HT-29 (cell line): ENCODE results near the gene KCNC1. TPM values are rescaled to one million over a fixed set of nuclear protein-coding genes. Genes with fewer than 3 reads are reported as not detected.

Experiments used
- DNase-seq: peaks from one replicate; pipeline ENCODE4 v3.0.0-alpha.2; 2015; ENCODE audit warnings: low spot score
- total RNA-seq: library from RNA; depleted of rRNA; stranded (reverse); fragments of >200 nt; shearing (Covaris generic); gene quantifications from 2 replicates; pipeline ENCODE4 v1.2.3, GENCODE V29; 2014

The KCNC1 gene
- total RNA-seq, 1 experiment from 2014 or later: not detected

DNA sequence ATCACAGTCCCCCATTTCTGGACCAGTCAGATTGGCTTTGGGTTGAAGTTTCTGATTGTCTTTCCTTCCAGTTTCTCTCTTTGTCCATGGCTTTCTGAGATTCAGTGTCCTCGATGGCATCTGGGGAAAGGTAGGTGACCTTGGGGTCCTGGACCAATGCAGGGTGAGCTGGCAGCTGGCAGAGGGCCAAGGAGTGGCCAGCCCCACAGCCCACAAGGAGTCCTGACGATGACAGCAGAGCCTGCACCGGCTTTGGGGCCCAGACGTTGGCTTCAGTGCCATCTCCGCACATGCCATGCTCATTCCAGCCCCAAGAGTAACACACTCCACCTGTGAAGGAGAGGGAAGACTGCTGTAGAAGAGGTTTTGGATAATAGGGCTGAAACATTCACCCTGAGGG is 53.5 kb downstream of the KCNC1 start:
- no peak for DNase-seq

GRCh38 chr11:17790453-17790852 is 55.9 kb downstream of the KCNC1 start:
- DNase-seq: no peak

DNA sequence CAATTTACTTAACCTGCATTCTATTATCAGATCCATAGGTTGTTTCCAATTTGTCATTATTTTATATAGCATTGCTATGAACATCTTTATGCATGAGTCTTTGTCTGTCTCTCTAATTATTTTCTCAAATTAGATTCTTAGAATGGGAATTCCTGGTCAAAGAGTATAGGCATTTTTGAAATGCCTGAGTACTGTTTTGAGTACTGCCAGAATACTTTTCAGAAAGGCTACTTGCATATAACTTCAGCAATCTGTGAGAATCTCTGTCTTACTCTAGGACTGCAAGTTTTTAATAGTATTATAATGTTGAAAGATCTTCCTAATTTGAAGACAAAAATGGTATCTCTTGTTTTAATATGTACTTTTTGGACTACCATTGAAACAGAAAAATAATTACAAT is 56.6 kb downstream of the KCNC1 start:
- no peak for DNase-seq

DNA sequence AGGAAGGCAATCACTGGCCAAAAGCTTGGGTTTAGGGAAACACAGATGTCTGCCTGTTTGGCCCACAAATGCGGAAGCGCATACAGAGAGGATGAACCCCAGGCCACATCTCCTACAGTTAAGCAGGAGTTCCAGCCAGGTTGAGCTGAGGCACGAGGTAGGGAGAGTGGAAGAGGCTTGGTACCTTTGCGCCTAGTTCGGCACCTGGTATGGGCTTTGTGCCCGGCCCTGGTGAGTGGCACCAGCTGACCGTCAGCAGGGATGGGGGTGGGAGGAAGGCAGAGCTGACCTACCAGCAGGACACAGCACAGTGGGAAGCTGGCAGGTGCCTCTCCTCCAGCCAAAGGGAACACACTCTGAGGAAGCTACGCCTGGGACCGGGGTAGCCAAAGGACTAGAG is 57.6 kb downstream of the KCNC1 start:
- no peak for DNase-seq

- no peak for DNase-seq
Observed at GRCh38 chr11:17793642-17794170, 59.1 kb downstream of the KCNC1 start.

DNA sequence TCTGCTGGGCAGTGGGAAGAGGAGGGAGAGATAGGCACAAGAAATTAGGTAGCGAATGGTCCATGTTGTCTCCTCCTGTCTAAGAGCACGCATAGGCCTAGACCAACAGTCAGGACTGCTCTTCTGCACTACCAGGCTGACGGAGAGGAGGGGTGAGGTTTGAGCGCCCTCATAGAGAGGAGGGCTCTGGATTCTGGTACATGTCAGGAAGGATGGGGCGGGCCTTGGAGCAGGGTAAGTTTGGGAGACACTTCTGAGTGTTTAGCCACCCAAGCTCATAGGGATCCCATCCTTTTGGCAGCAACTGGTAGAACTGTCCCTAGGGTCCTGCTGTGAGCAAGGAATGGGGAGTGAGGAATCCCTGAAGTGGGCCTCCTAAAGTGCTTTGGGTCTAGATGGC is 60.4 kb downstream of the KCNC1 start:
- DNase-seq: no peak

DNA sequence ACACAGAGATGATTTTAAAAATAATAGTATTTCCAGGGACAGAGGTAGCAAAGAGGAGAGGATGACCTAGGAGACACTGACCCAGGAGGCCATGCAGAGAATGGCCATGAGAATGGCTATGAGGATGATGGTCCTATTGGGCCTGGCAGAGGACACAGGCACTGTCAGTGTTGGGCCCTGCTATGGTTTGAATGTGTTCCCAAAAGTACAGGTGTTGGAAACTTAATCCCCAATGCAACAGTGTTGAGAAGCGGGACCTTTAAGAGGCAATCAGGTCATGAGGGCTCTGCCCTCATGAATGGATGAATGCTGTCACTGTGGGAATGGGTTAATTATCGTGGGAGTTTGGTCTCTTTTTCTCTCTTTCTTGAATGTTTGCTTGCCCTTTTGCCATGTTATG is 61.6 kb downstream of the KCNC1 start:
- no peak for DNase-seq

DNA sequence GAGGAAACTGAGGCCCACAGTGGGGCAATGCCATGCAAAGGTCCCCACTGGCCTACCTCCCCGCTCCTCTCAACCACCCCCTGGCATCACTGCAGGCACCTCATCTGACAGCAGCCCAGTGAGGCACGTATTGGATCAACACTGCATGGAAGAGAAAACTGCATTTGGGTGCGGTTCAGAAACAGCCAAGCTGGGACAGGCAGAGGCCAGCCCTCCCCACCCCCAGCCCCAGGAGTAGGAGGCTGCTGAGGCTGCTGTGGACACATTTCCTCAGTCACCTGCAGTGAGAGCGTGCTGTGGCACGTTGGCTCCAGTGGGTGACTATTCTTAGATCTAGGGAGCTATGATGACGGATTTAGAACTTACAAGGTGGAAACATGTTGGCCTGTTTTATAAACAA is 63.7 kb downstream of the KCNC1 start:
- no peak for DNase-seq

GRCh38 chr11:17798716-17799115 is 64.1 kb downstream of the KCNC1 start:
- DNase-seq: no peak

GRCh38 chr11:17799147-17799546 is 64.6 kb downstream of the KCNC1 start:
- no peak for DNase-seq

GRCh38 chr11:17801166-17801565 is 66.6 kb downstream of the KCNC1 start:
- DNase-seq: no peak

- DNase-seq: no peak
Observed at GRCh38 chr11:17802491-17802890, 67.9 kb downstream of the KCNC1 start.

DNA sequence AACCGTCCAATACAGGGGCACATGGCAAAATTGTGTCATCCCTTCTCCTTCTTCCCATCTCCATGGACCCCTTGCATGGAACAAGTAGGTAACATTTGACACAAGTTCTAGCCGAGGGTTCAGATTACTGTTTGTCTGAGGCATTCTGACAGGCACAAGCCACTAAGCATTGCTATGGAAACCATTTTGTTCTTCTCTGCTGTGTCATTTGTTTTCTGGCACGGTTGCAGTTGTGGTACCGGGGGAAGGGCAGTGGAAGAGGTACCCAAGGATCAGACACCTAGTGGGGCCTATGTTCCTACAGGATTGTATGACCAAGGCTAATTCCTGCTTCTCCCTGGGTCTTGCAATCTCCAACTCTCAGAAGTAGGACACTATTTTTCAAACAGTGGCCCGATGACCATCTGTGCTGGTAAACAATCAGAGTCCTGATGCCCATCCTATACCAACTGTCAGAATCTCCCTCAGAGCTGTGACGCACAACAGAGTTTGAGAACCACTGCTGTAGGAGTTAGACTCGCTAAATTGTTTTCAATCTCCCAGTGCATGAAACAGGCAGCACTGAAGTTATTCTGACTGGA is 69.3 kb downstream of the KCNC1 start:
- no peak for DNase-seq

- DNase-seq: no peak
Observed at GRCh38 chr11:17805043-17805442, 70.5 kb downstream of the KCNC1 start.

DNA sequence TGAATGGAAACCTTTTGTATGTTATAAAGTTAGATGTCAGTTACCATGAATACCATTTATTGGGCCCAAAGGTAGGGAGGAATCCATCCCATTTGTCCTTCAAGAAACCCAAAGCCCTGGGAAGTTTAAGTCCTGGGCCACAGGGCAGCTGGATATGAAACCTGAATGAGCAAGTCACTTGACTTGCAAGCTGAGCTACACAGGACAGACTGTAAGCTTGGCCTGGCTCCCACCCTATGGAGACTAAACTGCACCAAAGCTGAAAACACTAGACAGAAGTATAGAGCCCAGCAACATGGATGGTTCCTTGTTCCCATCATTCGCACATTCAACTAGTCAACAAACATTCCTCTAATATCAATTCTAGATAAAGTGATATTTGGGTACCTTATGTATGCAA is 71.3 kb downstream of the KCNC1 start:
- no peak for DNase-seq

- no peak for DNase-seq
Observed at GRCh38 chr11:17807034-17807433, 72.5 kb downstream of the KCNC1 start.

- DNase-seq: no peak
Observed at GRCh38 chr11:17810041-17810440, 75.5 kb downstream of the KCNC1 start.

GRCh38 chr11:17810746-17811145 is 76.2 kb downstream of the KCNC1 start:
- no peak for DNase-seq

- no peak for DNase-seq
Observed at GRCh38 chr11:17811352-17811751, 76.8 kb downstream of the KCNC1 start.

DNA sequence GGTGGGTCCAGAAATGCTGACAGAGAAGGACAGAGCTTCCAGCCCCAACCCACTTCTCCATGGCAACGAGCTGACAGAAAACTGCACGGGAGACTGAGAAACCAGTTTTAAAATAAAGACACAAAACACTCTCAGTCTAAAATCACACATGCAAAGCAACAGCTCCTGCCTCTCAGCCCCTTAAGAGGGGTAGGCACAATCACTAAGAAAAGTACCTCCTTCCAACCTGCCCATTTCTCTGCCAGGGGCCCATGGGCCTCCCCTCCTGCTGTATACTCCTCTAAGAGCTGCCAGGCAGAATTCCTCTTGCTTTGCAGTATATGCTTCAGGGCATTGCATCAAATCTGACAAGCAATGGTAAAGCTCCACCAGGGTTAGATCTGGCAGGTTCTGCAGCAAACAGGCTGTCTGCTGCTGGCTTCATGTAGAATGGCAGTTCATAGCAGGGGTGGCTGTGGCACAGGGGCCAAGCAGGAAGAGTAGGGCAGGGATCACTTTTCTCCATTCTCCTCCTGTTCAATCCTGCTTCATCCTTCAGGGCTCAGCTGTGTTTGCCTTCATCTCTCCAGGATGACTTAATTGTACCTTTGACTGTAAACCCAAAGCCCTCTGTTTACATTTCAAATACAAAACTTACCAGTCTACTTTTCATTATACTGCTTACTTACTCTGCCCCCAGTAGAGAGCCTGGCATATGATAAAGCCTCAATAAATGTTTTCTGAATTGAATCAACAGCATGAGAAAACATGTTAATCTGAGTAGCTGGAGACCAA is 77.7 kb downstream of the KCNC1 start:
- no peak for DNase-seq

- no peak for DNase-seq
Observed at GRCh38 chr11:17812865-17813187, 78.2 kb downstream of the KCNC1 start.

- DNase-seq: no peak
Observed at GRCh38 chr11:17813391-17814059, 78.9 kb downstream of the KCNC1 start.

DNA sequence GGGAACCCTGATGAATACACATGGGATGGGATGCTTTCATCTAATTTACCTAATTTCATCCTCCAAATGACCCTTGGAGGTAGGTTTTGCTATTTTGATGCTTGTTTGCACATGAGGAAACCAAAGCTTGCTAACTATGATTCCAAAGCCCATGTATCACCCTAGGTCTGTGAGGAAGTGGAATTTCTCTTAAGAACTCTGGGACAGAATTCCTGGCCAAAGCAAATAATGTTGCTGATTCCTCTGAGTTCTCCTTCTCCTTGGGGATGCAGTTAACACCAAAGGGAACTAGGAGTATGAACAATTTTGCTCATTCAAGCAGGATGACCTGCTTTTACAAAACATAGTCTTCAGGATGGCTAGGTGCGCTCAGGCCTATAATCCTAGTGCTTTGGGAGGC is 80.0 kb downstream of the KCNC1 start:
- DNase-seq: no peak
